AG09319 (cell line): ENCODE measurements around the gene SLC39A5.
A peak's percentile ranks its signal among the peaks of the same experiment; 100 is the strongest.

Source experiments
- DNase-seq: peaks from one replicate; pipeline ENCODE4 v3.0.0-alpha.2; 2010; ENCODE audit warnings: low read depth; ENCODE audit errors: extremely low read depth
- CTCF ChIP-seq: IDR thresholded peaks from 2 replicates; pipeline ENCODE4 v1.5.1; 2011; ENCODE audit warnings: low read depth, mild to moderate bottlenecking, inconsistent platforms, low read length, moderate library complexity

The SLC39A5 gene

GRCh38 chr12:56229916-56230431 lies at the start of gene SLC39A5:
TSS of gene SLC39A5 (plus strand) at chr12:56230051. CDS start at chr12:56231275, 1,224 bp downstream.
- TF ChIP-seq CTCF = no peak
- DNase-seq = no peak

GRCh38 chr12:56186957-56187356 lies 42.9 kb upstream of the SLC39A5 start:
- no peak for TF ChIP-seq CTCF
- DNase-seq = no peak

GRCh38 chr12:56188131-56188777 lies 41.6 kb upstream of the SLC39A5 start:
- DNase-seq = no peak
- no peak for TF ChIP-seq CTCF

- DNase-seq = no peak
These were observed 41.1 kb upstream of the SLC39A5 start for GRCh38 chr12:56188778-56189098.

GRCh38 chr12:56189099-56189917 lies 40.5 kb upstream of the SLC39A5 start, which contains the start of gene SMARCC2:
TSS of gene SMARCC2 (minus strand) at chr12:56189483. CDS start at chr12:56189461, 22 bp downstream.
- peak; percentile 67 for DNase-seq
- peak; percentile 51 for TF ChIP-seq CTCF

More at GRCh38 chr12:56188778-56189098, 41.1 kb upstream of the SLC39A5 start:
- TF ChIP-seq CTCF = no peak

GRCh38 chr12:56189918-56190694 lies 39.7 kb upstream of the SLC39A5 start:
- DNase-seq = peak; percentile 69
- TF ChIP-seq CTCF = no peak
